Measurements from ENCODE around the gene ROR1. TPM values are rescaled to one million over a fixed set of nuclear protein-coding genes. Genes with fewer than 3 reads are reported as not detected.

Gene ROR1
- total RNA-seq, 1 experiment from 2014 or later: 19.0 TPM

- peaks cover 82% of the 10 kb centered on the region for H3K79me2 ChIP-seq (ENCODE audit: low read depth)
- TF ChIP-seq, protein P1, sequence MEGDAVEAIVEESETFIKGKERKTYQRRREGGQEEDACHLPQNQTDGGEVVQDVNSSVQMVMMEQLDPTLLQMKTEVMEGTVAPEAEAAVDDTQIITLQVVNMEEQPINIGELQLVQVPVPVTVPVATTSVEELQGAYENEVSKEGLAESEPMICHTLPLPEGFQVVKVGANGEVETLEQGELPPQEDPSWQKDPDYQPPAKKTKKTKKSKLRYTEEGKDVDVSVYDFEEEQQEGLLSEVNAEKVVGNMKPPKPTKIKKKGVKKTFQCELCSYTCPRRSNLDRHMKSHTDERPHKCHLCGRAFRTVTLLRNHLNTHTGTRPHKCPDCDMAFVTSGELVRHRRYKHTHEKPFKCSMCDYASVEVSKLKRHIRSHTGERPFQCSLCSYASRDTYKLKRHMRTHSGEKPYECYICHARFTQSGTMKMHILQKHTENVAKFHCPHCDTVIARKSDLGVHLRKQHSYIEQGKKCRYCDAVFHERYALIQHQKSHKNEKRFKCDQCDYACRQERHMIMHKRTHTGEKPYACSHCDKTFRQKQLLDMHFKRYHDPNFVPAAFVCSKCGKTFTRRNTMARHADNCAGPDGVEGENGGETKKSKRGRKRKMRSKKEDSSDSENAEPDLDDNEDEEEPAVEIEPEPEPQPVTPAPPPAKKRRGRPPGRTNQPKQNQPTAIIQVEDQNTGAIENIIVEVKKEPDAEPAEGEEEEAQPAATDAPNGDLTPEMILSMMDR (conservative IDR thresholded peaks at IDR 0.05): no peak
- TF ChIP-seq EZH2 (IDR thresholded peaks at IDR 0.05; ENCODE audit: low read depth): no peak
- no peaks in the 10 kb centered on the region for H4K20me1 ChIP-seq (ENCODE audit: insufficient read depth)
- ChIA-PET CTCF (interaction anchor here (1.0 kb wide), 1 partner anchor 52 kb away, joined by 6 read pairs; no protein-coding TSS in a partner anchor), POLR2A (ENCODE audit: unreplicated experiment) (interaction anchor here (0.5 to 0.6 kb wide), 3 partner anchors 10 to 63 kb away, joined by 3 to 4 read pairs (median 3); no protein-coding TSS in a partner anchor)
- H3K4me1 ChIP-seq (replicated peaks; ENCODE audit: insufficient read depth): peaks cover 72% of the 10 kb centered on the region
- no peak overlapping the region for H2AFZ ChIP-seq
- peaks cover 37% of the 10 kb centered on the region for H3F3A ChIP-seq (ENCODE audit: insufficient read depth, low read depth)
- peak; percentile 64 to 98 for DNase-seq
- peak overlapping the region; percentile 89 for H3K27ac ChIP-seq
- intact Hi-C loops (cut with micrococcal nuclease; ENCODE audit: unreplicated experiment): loop anchor here (2.0 kb wide), 1 partner anchor 52 kb away; no protein-coding TSS in a partner anchor
- H3K9me2 ChIP-seq (ENCODE audit: insufficient read depth): no peaks in the 10 kb centered on the region
- peaks cover 22% of the 10 kb centered on the region; the same call in 1 of the 2 replicates for H3K9me3 ChIP-seq (ENCODE audit: insufficient read depth, low read depth)
- BruUV-seq (replicated peaks): no TSS peak
- H3K4me3 ChIP-seq: no peak overlapping the region; the same call in 1 of the 2 replicates
- H3K27me3 ChIP-seq (ENCODE audit: insufficient read depth, low read depth): no peaks in the 10 kb centered on the region
- peak overlapping the region; percentile 74 for H3K4me2 ChIP-seq
- 0 out of 2 replicates have a peak, but pooled peaks cover 3% of the 10 kb centered on the region for H3K36me3 ChIP-seq (ENCODE audit: low read depth)
Measured at GRCh38 chr1:63868268-63868781, 94.5 kb downstream of the ROR1 start.

- Histone ChIP-seq H3K9me3 (ENCODE audit: insufficient read depth, low read depth) (peaks cover 23% of the 10 kb centered on the region; the same call in 1 of the 2 replicates), H3F3A (ENCODE audit: insufficient read depth, low read depth) (peaks cover 41% of the 10 kb centered on the region), H3K4me3 (no peak overlapping the region), H3K79me2 (ENCODE audit: low read depth) (peaks cover 88% of the 10 kb centered on the region), H3K4me1 (replicated peaks; ENCODE audit: insufficient read depth) (peaks cover 76% of the 10 kb centered on the region), H3K36me3 (ENCODE audit: low read depth) (0 out of 2 replicates have a peak, but pooled peaks cover 3% of the 10 kb centered on the region), H4K20me1 (ENCODE audit: insufficient read depth) (no peaks in the 10 kb centered on the region), H3K27me3 (ENCODE audit: insufficient read depth, low read depth) (no peaks in the 10 kb centered on the region), H3K9me2 (ENCODE audit: insufficient read depth) (no peaks in the 10 kb centered on the region), H3K4me2 (no peak overlapping the region), H3K27ac (no peak overlapping the region), H2AFZ (no peak overlapping the region)
- intact Hi-C loops (cut with micrococcal nuclease; ENCODE audit: unreplicated experiment): loop anchor here (10.0 kb wide), 1 partner anchor 95 kb away; the partner anchor contains the start of gene ROR1
- POLR2A ChIA-PET (ENCODE audit: unreplicated experiment): no interaction called here
- TF ChIP-seq EZH2 (IDR thresholded peaks at IDR 0.05; ENCODE audit: low read depth): no peak
- TF ChIP-seq, protein P1 (conservative IDR thresholded peaks at IDR 0.05): no peak
- DNase-seq: no peak
- BruUV-seq (replicated peaks): no TSS peak
- CTCF ChIA-PET: no interaction called here
Measured at GRCh38 chr1:63870152-63870551, 96.3 kb downstream of the ROR1 start.

- Histone ChIP-seq H3F3A (ENCODE audit: insufficient read depth, low read depth) (peaks cover 53% of the 10 kb centered on the region), H2AFZ (no peak overlapping the region), H3K4me3 (no peak overlapping the region), H3K4me2 (no peak overlapping the region), H3K4me1 (replicated peaks; ENCODE audit: insufficient read depth) (peaks cover 78% of the 10 kb centered on the region), H3K79me2 (ENCODE audit: low read depth) (peaks cover 88% of the 10 kb centered on the region), H3K27ac (no peak overlapping the region), H3K9me2 (ENCODE audit: insufficient read depth) (no peaks in the 10 kb centered on the region), H3K9me3 (ENCODE audit: insufficient read depth, low read depth) (peaks cover 23% of the 10 kb centered on the region; the same call in 1 of the 2 replicates), H4K20me1 (ENCODE audit: insufficient read depth) (no peaks in the 10 kb centered on the region), H3K36me3 (ENCODE audit: low read depth) (0 out of 2 replicates have a peak, but pooled peaks cover 3% of the 10 kb centered on the region), H3K27me3 (ENCODE audit: insufficient read depth, low read depth) (no peaks in the 10 kb centered on the region)
- no peak for DNase-seq
- TF ChIP-seq, protein P1 (conservative IDR thresholded peaks at IDR 0.05): no peak
- no peak for TF ChIP-seq EZH2 (IDR thresholded peaks at IDR 0.05; ENCODE audit: low read depth)
- intact Hi-C loops (cut with micrococcal nuclease; ENCODE audit: unreplicated experiment): loop anchor here (10.0 kb wide), 1 partner anchor 97 kb away; the partner anchor contains the start of gene ROR1
- no TSS peak for BruUV-seq (replicated peaks)
- ChIA-PET CTCF (interaction anchor here (0.5 kb wide), 1 partner anchor 267 kb away, joined by 3 read pairs; no protein-coding TSS in a partner anchor), POLR2A (ENCODE audit: unreplicated experiment) (interaction anchor here (0.8 kb wide), 1 partner anchor 119 kb away, joined by 8 read pairs; no protein-coding TSS in a partner anchor)
Measured at GRCh38 chr1:63871463-63871862, 97.6 kb downstream of the ROR1 start.
